Fibroblast of villous mesenchyme (primary cell): Measurements from ENCODE around the gene RELB. TPM values are rescaled to one million over a fixed set of nuclear protein-coding genes. Genes with fewer than 3 reads are reported as not detected.
A peak's percentile ranks its signal among the peaks of the same experiment; 100 is the strongest.

ENCODE experiments used
- DNase-seq: peaks from one replicate; pipeline ENCODE4 v3.0.0-alpha.2; 2010; ENCODE audit warnings: low read depth
- H3K4me3 ChIP-seq: 2 replicates; pipeline ENCODE4 v1.5.1; 2011; ENCODE audit warnings: low read depth, mild to moderate bottlenecking, low read length
- total RNA-seq: library from RNA; depleted of rRNA; stranded (reverse); fragments of >200 nt; gene quantifications from 2 replicates; pipeline ENCODE4 v1.2.3, GENCODE V29; 2012
- TF ChIP-seq, protein P1 (sequence below): IDR thresholded peaks from 2 replicates; pipeline ENCODE4 v1.5.1; 2012; ENCODE audit warnings: low read depth, mild to moderate bottlenecking, low read length; ENCODE audit not compliant: insufficient read depth

The RELB gene
- total RNA-seq, 1 donor = 13.8 TPM

- peak; percentile 79 for DNase-seq
- TF ChIP-seq, protein P1, sequence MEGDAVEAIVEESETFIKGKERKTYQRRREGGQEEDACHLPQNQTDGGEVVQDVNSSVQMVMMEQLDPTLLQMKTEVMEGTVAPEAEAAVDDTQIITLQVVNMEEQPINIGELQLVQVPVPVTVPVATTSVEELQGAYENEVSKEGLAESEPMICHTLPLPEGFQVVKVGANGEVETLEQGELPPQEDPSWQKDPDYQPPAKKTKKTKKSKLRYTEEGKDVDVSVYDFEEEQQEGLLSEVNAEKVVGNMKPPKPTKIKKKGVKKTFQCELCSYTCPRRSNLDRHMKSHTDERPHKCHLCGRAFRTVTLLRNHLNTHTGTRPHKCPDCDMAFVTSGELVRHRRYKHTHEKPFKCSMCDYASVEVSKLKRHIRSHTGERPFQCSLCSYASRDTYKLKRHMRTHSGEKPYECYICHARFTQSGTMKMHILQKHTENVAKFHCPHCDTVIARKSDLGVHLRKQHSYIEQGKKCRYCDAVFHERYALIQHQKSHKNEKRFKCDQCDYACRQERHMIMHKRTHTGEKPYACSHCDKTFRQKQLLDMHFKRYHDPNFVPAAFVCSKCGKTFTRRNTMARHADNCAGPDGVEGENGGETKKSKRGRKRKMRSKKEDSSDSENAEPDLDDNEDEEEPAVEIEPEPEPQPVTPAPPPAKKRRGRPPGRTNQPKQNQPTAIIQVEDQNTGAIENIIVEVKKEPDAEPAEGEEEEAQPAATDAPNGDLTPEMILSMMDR = peak; percentile 91
- no peak overlapping the region for H3K4me3 ChIP-seq
Measured at GRCh38 chr19:45059258-45059965, 58.1 kb downstream of the RELB start.

- TF ChIP-seq, protein P1 = no peak
- no peak overlapping the region for H3K4me3 ChIP-seq
- DNase-seq = no peak
Measured at GRCh38 chr19:45061965-45062364, 60.7 kb downstream of the RELB start.

- no peak overlapping the region for H3K4me3 ChIP-seq
- no peak for DNase-seq
- TF ChIP-seq, protein P1 = no peak
Measured at GRCh38 chr19:45063851-45064801, 62.9 kb downstream of the RELB start.

DNA sequence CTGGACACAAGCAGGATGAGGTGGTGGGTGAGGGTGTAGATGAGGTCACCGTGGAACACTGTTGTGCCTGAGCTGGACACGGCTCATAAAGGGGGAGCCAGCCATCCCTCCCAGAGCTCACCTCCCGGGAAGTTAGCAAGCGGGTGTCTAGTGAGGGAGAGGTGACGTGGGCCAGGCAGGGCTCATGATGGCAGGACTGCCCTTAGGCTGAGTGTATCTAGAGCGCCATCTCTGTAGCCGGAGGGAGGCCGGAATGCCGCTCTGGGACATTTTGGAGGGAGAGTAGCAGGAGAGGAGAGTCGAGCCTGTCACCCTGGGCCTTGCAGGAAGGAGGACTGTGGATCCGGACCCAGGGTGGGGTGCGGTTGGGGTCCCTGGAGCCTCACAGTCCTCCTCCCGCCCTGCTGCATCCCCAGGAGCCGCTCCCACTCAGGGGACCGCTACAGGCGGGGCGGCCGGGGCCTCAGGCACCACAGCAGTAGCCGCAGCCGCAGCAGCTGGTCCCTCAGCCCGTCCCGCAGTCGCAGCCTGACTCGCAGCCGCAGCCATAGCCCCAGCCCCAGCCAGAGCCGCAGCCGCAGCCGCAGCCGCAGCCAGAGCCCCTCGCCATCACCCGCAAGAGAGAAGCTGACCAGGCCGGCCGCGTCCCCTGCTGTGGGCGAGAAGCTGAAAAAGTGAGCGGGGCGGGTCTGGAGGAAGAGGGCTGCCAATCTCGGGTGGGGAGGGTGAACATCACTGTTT, 65.8 kb downstream of the RELB start:
- no peak for DNase-seq
- TF ChIP-seq, protein P1 = no peak
- H3K4me3 ChIP-seq = no peak overlapping the region

- no peak for DNase-seq
- TF ChIP-seq, protein P1 = no peak
- H3K4me3 ChIP-seq = no peak overlapping the region
Measured at GRCh38 chr19:45068041-45068440, 66.8 kb downstream of the RELB start.

DNA sequence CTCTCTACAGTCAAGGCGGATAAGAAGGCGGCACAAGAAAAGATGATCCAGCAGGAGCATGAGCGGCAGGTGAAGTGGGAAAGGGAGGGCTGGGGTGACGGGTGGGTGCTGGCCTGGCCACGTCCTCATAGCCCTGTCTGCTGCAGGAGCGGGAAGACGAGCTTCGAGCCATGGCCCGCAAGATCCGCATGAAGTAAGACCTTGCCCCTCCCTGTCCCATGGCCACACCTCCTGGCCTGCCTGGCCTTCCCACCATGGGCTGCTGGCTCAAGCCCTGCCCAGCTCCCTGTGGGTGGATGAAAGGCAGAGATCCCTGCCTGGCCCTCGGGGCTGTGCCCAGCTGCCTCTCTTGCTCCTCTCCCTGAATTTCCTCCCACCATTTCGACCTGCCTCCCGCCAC, 67.8 kb downstream of the RELB start:
- no peak overlapping the region for H3K4me3 ChIP-seq
- TF ChIP-seq, protein P1 = no peak
- DNase-seq = peak; percentile 36
